Measurements from ENCODE around the gene TNIK. TPM values are rescaled to one million over a fixed set of nuclear protein-coding genes. Genes with fewer than 3 reads are reported as not detected.

Gene TNIK
- total and polyA plus RNA-seq, 2 of the 13 experiments (the other 11 are each of a cell fraction or from before 2014, with no cell fraction given): 0.15 to 0.22 TPM

DNA sequence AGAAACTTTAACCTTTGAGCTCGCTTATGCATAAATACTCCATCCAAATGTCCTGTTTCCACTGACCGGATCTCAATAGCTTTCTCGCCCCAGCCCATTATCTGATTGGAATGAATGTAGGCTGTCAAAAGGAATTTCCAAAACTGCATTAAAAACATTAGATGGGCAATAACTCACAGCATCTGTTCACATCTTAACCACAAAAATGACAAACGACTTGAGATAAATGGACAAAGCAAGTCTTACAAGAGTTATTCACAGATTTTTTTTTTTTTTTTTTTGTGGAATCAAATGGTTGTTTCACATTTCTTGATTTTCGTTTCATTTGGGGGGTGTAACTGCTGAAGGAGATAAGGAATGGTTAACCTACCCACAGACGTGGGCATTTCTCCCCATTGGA is 394.0 kb downstream of the TNIK start:
- Histone ChIP-seq H3K27ac (ENCODE audit: extremely low read length, insufficient read depth, low read length) (no peak overlapping the region), H3K4me3 (replicated peaks in 1 of 3; ENCODE audit: insufficient read depth in 1 of 3, low read depth in 2 of 3, low read length in 3 of 3) (no peak overlapping the region), H3K9me3 (ENCODE audit: low read length) (no peaks in the 10 kb centered on the region), H2AFZ (ENCODE audit: low read length) (no peak overlapping the region), H4K20me1 (ENCODE audit: insufficient read depth, low read length) (no peaks in the 10 kb centered on the region), H3K4me1 (ENCODE audit: insufficient read depth, low read length) (peaks cover 22% of the 10 kb centered on the region), H3K9ac (ENCODE audit: insufficient read depth, low read depth, low read length) (no peak overlapping the region), H3K27me3 (ENCODE audit: control insufficient read depth in 1 of 2, insufficient read depth in 2 of 2, low read length in 2 of 2) (no peaks in the 10 kb centered on the region), H3K36me3 (replicated peaks in 1 of 2; ENCODE audit: control insufficient read depth in 1 of 2, insufficient read depth in 2 of 2, low read length in 2 of 2) (no peaks in the 10 kb centered on the region), H3K4me2 (ENCODE audit: low read depth, low read length) (no peak overlapping the region), H3K79me2 (ENCODE audit: insufficient read depth, low read length) (no peaks in the 10 kb centered on the region)
- ChIA-PET POLR2A (no interaction called here), CTCF (ENCODE audit: low intra/inter-chr PET ratio, low total read pairs) (no interaction called here)
- WGBS (ENCODE audit: low lambda C conversion rate): 90% methylated on average over 6 of the region's 6 CpGs
- intact Hi-C loops (cut with micrococcal nuclease; ENCODE audit: unreplicated experiment) (no loop called here), in situ Hi-C loops (cut with HindIII; ENCODE audit: extremely low pct_ligation_motif_present, low pct_unique_long_range_greater_than_20kb) (no loop called here)
- FAIRE-seq (no peak), DNase-seq (ENCODE audit: low spot score) (no peak), ATAC-seq (no peak)
- BruUV-seq (replicated peaks): no TSS peak
- TF ChIP-seq SATB2 (CRISPR knock-in tag; IDR thresholded peaks at IDR 0.05) (no peak), ZBTB20 (CRISPR knock-in tag; IDR thresholded peaks at IDR 0.05; ENCODE audit: borderline replicate concordance, low read depth) (no peak), TMF1 (CRISPR knock-in tag; IDR thresholded peaks at IDR 0.05; ENCODE audit: low read depth) (no peak), AHR (CRISPR knock-in tag; IDR thresholded peaks at IDR 0.05) (no peak), ZBTB3 (CRISPR knock-in tag; IDR thresholded peaks at IDR 0.05; ENCODE audit: borderline replicate concordance, low read depth) (no peak), CENPX (CRISPR knock-in tag; IDR thresholded peaks at IDR 0.05) (no peak), ELF3 (CRISPR knock-in tag; IDR thresholded peaks at IDR 0.05) (no peak), ZMYM3 (CRISPR knock-in tag; IDR thresholded peaks at IDR 0.05) (no peak), ARHGAP35 (CRISPR knock-in tag; IDR thresholded peaks at IDR 0.05; ENCODE audit: borderline replicate concordance) (no peak), ZNF343 (CRISPR knock-in tag; IDR thresholded peaks at IDR 0.05) (no peak), ZNF441 (CRISPR knock-in tag; IDR thresholded peaks at IDR 0.05; ENCODE audit: borderline replicate concordance) (no peak), ZSCAN30 (CRISPR knock-in tag; IDR thresholded peaks at IDR 0.05) (no peak), PRMT3 (CRISPR knock-in tag; IDR thresholded peaks at IDR 0.05; ENCODE audit: borderline replicate concordance, low read depth) (no peak)
- TF ChIP-seq, protein P1, sequence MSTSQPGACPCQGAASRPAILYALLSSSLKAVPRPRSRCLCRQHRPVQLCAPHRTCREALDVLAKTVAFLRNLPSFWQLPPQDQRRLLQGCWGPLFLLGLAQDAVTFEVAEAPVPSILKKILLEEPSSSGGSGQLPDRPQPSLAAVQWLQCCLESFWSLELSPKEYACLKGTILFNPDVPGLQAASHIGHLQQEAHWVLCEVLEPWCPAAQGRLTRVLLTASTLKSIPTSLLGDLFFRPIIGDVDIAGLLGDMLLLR (CRISPR knock-in tag; IDR thresholded peaks at IDR 0.05): no peak
- TF ChIP-seq, protein P2, sequence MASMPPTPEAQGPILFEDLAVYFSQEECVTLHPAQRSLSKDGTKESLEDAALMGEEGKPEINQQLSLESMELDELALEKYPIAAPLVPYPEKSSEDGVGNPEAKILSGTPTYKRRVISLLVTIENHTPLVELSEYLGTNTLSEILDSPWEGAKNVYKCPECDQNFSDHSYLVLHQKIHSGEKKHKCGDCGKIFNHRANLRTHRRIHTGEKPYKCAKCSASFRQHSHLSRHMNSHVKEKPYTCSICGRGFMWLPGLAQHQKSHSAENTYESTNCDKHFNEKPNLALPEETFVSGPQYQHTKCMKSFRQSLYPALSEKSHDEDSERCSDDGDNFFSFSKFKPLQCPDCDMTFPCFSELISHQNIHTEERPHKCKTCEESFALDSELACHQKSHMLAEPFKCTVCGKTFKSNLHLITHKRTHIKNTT (CRISPR knock-in tag; IDR thresholded peaks at IDR 0.05): no peak
- TF ChIP-seq, protein P3, sequence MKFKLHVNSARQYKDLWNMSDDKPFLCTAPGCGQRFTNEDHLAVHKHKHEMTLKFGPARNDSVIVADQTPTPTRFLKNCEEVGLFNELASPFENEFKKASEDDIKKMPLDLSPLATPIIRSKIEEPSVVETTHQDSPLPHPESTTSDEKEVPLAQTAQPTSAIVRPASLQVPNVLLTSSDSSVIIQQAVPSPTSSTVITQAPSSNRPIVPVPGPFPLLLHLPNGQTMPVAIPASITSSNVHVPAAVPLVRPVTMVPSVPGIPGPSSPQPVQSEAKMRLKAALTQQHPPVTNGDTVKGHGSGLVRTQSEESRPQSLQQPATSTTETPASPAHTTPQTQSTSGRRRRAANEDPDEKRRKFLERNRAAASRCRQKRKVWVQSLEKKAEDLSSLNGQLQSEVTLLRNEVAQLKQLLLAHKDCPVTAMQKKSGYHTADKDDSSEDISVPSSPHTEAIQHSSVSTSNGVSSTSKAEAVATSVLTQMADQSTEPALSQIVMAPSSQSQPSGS (CRISPR knock-in tag; IDR thresholded peaks at IDR 0.05): no peak
- TF ChIP-seq, protein P4, sequence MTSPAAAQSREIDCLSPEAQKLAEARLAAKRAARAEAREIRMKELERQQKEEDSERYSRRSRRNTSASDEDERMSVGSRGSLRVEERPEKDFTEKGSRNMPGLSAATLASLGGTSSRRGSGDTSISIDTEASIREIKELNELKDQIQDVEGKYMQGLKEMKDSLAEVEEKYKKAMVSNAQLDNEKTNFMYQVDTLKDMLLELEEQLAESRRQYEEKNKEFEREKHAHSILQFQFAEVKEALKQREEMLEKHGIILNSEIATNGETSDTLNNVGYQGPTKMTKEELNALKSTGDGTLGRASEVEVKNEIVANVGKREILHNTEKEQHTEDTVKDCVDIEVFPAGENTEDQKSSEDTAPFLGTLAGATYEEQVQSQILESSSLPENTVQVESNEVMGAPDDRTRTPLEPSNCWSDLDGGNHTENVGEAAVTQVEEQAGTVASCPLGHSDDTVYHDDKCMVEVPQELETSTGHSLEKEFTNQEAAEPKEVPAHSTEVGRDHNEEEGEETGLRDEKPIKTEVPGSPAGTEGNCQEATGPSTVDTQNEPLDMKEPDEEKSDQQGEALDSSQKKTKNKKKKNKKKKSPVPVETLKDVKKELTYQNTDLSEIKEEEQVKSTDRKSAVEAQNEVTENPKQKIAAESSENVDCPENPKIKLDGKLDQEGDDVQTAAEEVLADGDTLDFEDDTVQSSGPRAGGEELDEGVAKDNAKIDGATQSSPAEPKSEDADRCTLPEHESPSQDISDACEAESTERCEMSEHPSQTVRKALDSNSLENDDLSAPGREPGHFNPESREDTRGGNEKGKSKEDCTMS (CRISPR knock-in tag; conservative IDR thresholded peaks at IDR 0.05): no peak
- TF ChIP-seq, protein P5, sequence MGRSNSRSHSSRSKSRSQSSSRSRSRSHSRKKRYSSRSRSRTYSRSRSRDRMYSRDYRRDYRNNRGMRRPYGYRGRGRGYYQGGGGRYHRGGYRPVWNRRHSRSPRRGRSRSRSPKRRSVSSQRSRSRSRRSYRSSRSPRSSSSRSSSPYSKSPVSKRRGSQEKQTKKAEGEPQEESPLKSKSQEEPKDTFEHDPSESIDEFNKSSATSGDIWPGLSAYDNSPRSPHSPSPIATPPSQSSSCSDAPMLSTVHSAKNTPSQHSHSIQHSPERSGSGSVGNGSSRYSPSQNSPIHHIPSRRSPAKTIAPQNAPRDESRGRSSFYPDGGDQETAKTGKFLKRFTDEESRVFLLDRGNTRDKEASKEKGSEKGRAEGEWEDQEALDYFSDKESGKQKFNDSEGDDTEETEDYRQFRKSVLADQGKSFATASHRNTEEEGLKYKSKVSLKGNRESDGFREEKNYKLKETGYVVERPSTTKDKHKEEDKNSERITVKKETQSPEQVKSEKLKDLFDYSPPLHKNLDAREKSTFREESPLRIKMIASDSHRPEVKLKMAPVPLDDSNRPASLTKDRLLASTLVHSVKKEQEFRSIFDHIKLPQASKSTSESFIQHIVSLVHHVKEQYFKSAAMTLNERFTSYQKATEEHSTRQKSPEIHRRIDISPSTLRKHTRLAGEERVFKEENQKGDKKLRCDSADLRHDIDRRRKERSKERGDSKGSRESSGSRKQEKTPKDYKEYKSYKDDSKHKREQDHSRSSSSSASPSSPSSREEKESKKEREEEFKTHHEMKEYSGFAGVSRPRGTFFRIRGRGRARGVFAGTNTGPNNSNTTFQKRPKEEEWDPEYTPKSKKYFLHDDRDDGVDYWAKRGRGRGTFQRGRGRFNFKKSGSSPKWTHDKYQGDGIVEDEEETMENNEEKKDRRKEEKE (IDR thresholded peaks at IDR 0.05): no peak

Measured in HepG2 (cell line).